ENCODE results near the gene NPL. TPM values are rescaled to one million over a fixed set of nuclear protein-coding genes. Genes with fewer than 3 reads are reported as not detected.

Gene NPL
- total RNA-seq, 1 donor from 2014 or later = 2.4 TPM

DNA sequence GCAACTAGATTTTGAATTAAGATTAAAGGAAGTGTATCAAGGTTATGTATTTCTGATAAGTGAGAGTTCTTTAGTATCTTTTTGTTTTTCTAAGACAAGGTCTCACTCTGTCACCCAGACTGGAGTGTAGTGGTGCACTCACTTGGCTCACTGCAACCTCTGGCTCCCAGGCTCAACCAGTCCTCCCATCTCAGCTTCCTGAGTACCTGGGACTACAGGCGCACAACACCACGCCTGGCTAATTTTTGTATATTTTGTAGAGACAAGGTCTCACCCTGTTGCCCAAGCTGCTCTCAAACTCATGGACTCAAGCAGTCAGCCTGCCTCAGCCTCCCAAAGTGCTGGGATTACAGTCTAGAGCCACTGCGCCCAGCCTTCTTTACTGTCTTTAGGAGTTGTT is 83.3 kb downstream of the NPL start:
- Histone ChIP-seq H3K36me3 (ENCODE audit: control insufficient read depth, insufficient read depth, low read length) (peaks cover 19% of the 10 kb centered on the region), H3K4me3 (ENCODE audit: low read depth, low read length) (no peak overlapping the region), H3K27me3 (ENCODE audit: control insufficient read depth, insufficient read depth, low read length) (no peaks in the 10 kb centered on the region)
- TF ChIP-seq, protein P1, sequence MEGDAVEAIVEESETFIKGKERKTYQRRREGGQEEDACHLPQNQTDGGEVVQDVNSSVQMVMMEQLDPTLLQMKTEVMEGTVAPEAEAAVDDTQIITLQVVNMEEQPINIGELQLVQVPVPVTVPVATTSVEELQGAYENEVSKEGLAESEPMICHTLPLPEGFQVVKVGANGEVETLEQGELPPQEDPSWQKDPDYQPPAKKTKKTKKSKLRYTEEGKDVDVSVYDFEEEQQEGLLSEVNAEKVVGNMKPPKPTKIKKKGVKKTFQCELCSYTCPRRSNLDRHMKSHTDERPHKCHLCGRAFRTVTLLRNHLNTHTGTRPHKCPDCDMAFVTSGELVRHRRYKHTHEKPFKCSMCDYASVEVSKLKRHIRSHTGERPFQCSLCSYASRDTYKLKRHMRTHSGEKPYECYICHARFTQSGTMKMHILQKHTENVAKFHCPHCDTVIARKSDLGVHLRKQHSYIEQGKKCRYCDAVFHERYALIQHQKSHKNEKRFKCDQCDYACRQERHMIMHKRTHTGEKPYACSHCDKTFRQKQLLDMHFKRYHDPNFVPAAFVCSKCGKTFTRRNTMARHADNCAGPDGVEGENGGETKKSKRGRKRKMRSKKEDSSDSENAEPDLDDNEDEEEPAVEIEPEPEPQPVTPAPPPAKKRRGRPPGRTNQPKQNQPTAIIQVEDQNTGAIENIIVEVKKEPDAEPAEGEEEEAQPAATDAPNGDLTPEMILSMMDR (IDR thresholded peaks at IDR 0.05; ENCODE audit: insufficient read depth, low read length, severe bottlenecking) = no peak
- FAIRE-seq = no peak
- DNase-seq (ENCODE audit: low read depth) = no peak

DNA sequence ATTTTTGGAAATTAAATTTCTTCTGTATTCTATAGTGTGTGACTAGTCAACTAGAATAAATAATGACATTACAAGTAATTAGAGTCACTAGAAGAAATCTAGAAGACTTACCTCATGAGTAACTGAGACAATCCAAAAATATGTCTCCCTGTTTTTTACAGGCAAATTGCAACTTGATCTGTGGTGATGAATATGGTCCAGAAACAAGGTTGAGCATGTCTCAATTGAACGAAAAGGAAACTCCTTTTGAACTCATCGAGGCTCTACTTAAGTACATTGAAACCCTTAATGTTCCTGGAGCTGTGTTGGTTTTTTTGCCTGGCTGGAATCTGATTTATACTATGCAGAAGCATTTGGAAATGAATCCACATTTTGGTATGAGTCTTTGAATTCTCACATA is 86.3 kb downstream of the NPL start:
- TF ChIP-seq, protein P1 (IDR thresholded peaks at IDR 0.05; ENCODE audit: insufficient read depth, low read length, severe bottlenecking) = no peak
- Histone ChIP-seq H3K4me3 (ENCODE audit: low read depth, low read length) (no peak overlapping the region), H3K27me3 (ENCODE audit: control insufficient read depth, insufficient read depth, low read length) (no peaks in the 10 kb centered on the region), H3K36me3 (ENCODE audit: control insufficient read depth, insufficient read depth, low read length) (peaks cover 18% of the 10 kb centered on the region)
- no peak for FAIRE-seq
- peak; percentile 64 for DNase-seq (ENCODE audit: low read depth)

DNA sequence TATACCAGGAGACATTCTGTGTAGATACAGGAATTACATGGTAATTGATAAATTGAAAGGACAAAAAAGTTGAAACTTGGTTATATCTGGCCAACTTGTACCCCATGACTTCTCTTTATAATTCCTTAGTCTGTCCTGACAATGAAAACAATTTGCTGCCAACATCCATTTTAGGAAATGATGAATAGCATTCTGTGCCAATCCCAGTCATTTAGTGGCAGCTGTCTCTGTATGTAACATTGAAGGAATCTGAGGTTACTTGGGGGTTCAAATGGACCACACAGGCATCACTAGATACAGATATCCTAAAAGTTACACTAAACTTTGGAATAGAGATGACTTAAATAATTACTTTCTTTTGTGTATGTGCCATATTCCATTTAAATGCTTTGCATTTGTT is 87.8 kb downstream of the NPL start:
- Histone ChIP-seq H3K27me3 (ENCODE audit: control insufficient read depth, insufficient read depth, low read length) (no peaks in the 10 kb centered on the region), H3K36me3 (ENCODE audit: control insufficient read depth, insufficient read depth, low read length) (peaks cover 26% of the 10 kb centered on the region), H3K4me3 (ENCODE audit: low read depth, low read length) (no peak overlapping the region)
- TF ChIP-seq, protein P1 (IDR thresholded peaks at IDR 0.05; ENCODE audit: insufficient read depth, low read length, severe bottlenecking) = no peak
- FAIRE-seq = no peak
- no peak for DNase-seq (ENCODE audit: low read depth)

DNA sequence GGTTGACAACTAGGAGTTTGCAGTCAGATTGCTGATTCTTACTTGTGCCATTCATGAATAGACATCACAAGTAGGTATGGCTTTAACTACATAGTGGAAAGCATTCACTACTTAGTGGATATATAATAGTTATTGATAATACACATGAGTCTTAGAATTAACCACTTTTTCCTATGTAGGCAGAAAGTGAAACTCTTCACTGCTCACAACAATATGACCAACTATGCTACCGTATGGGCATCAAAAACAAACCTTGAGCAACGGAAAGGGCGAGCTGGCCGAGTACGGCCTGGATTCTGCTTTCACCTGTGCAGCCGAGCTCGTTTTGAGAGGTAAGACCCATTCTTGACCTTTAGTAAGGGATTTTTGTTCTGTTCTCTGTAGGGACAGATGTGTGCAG is 88.3 kb downstream of the NPL start:
- TF ChIP-seq, protein P1 (IDR thresholded peaks at IDR 0.05; ENCODE audit: insufficient read depth, low read length, severe bottlenecking) = no peak
- Histone ChIP-seq H3K36me3 (ENCODE audit: control insufficient read depth, insufficient read depth, low read length) (peaks cover 26% of the 10 kb centered on the region), H3K27me3 (ENCODE audit: control insufficient read depth, insufficient read depth, low read length) (no peaks in the 10 kb centered on the region), H3K4me3 (ENCODE audit: low read depth, low read length) (no peak overlapping the region)
- no peak for FAIRE-seq
- DNase-seq (ENCODE audit: low read depth) = no peak

Other genes with a start within 250 kb of the NPL start
- 3.2 and 7.9 TPM in 2 replicates for gene RNASEL, start 200.5 kb upstream of the NPL start, total RNA-seq
- gene RGS16, start 185.4 kb upstream of the NPL start, total RNA-seq = 3.5 and 3.7 TPM in 2 replicates
- under 0.01 TPM in 1 of 2 replicates, not detected in the other for gene RGS8, start 105.2 kb upstream of the NPL start, total RNA-seq
- gene DHX9, start 49.6 kb downstream of the NPL start, total RNA-seq = 78.1 and 96.9 TPM in 2 replicates
- not detected in 2 replicates for gene SHCBP1L, start 163.4 kb downstream of the NPL start, total RNA-seq
- 190 and 219 TPM in 2 replicates for gene LAMC1, start 233.6 kb downstream of the NPL start, total RNA-seq